GM19023 (cell line): ENCODE data around the gene RGS13.

Experiments
- ATAC-seq: cut with Tn5 transposase; IDR thresholded peaks from one replicate; pipeline ENCODE4 v1.9.1; 2021; ENCODE audit warnings: mild to moderate bottlenecking, moderate library complexity; ENCODE audit not compliant: unreplicated experiment

Gene RGS13

DNA sequence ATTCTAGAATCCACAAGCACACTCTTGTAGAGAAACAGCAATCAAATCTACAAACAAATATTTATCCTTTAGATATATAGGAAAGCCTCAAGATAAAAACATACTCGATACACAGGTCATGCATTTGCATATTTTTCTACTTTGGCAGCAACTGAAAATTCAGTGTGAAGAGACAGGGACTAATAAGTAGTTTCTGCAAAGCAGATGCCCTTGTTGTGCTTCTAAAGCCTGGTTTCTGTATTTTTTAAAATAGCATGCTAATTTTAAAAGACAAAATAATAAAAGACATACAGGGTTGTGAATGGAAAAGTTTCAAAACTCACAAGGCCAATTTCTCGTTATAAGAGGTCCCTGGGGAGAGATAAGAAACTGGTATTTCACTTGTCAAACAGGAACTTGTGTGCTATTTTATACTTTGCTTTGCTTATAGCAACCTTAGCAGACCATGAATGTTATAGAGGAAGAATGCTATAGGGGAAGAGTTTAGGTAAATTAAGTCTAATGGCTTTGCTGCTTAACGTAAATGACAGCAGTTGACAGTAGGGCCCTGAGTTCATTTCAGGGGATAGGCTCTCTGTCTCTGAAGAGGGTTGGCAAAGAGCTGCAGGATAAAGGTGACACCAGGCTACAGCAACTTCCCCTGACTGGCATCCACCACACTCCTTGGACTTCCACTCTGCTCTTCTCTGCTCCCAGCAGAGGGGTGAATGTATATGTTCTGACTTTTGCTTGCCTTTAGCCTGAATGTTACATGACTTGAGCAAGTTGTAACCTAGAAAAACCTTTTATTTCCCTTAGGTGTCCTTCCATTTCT is 9.4 kb upstream of the RGS13 start:
- peak; percentile 78 for ATAC-seq

DNA sequence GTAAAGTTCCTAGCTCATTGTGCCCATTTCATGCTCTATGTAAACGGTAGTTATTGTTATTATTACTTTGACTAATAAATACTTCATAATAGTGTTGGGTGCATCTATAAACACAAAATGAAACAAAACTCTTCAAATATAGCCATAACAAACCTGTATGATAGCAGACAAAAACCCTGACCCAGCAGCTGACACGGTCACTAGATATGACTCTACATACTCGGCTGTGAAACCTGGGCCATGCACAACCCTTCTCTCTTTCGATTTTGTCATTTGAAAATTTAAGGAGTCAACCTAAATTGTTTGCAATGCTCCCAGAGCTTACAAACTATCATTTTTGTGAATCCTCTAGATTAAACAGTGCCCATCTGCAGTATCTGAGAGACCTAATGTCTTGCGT is 8.0 kb upstream of the RGS13 start:
- ATAC-seq: no peak

DNA sequence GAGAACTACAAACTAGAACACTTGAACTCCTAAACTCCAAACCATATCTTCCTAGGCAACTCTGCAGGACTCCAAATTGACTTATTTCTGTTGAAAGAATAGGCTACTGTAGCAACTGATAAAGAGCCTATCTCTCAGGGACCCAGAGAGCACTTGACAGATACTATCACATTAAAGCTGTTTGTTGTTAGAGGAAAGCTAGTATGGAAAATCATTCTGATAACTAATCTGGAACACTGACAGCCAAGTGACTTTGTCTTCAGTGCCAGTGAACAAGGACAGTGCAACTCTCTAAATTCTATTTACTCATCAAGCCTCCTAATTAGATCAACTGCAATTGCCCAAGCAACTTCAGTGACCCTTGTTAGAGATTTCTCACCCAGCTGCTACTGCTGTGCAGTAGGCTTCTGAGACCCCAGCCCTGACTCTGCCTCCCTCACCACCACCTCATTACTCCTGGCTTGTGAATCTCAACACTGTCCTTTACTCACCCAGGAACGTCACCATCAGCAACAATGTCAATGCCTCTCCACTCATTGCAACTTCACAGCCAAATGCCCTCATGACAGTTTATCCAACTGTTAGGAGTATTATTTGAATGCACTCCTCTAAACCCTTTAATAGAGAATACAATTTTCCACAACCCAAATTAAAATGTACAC is 7.4 kb upstream of the RGS13 start:
- no peak for ATAC-seq

DNA sequence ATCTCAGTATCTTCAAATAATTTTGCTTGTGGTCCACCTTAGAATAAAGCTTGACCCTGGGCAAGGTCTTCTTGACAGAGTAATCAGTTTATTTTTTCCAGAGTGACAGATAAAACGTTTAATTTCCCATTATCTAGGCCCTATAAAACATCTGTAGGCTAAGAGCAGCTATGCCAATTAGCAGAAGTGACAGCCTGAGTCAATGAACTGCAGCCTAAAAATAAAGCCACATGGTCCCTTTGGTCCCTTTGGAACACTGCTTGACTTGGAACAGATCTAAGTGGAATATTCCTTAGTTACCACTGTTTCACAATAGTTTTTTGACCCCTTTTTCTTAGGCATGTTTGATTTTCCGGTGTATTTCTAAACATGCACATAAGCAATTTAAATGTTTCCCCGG is 6.3 kb upstream of the RGS13 start:
- no peak for ATAC-seq

DNA sequence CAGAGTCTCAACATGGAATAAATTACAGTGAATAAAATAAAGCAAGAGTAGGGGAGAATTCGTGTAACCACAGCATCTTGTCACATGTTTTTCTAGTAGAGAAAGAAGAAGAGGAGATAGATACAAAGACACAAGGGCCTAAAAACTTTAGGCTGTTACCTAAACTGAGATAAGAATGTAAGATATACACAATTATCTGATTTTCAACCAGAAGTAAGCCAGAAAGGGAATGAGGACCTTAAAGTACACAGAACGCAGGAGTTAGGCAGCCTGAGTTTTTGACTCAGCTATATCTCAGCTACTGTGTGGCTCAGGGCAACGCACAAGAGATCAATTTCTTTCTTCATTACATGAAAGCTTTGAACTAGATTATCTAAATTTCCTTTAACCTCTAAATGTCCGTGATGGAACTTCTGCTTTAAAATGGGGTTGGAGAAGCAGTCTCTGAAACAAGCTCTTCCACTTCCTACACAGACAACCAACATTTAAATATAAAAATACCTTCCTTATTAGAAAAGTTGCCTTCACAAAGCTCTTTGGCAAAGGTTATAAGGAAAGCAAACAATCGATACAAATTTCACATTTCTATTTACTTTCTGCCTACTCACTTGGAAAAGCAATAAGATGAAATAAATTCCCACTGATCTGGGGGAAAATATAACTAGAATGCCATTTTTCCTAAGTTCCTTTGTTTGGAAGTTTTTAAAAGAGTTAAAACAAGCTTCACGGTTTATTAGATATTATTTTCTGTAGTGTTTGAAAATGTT is 5.2 kb upstream of the RGS13 start:
- no peak for ATAC-seq

DNA sequence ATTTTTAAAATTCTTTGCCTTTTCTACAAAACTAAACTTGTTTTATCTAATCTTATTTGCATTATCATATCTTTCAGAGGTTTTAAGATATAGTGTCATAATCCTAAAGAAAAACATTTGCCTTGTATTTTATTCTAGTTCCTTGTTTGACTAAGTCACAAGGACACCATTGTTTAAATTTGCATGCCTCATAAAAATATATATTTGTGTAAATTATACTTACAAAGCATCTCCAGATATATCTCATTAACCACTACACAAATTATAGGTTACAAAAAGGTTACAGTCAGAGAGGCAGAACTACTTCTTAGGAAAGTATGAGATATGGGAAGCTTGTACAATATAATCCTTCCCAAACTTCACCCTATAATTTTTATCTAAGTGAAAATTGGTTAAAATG is 4.2 kb upstream of the RGS13 start:
- ATAC-seq: no peak

DNA sequence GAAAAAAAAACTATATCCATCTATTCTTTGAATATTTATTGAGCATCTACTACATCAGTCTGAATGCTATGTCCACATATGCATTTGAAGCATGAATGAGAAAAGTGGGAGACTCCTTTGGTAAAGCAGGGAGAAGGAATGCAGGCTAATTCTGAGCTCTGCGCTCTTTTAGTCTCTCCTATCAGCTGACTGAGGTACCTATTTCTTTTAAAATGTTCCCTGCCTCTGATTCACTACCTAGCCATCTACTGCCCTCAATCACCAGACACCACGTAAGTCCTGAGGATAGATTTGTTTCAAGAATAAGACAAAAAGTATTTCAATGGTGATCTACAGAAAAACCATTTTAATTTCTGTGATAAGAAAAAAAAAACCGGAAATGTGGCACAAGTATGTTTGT is 3.8 kb upstream of the RGS13 start:
- ATAC-seq: no peak

DNA sequence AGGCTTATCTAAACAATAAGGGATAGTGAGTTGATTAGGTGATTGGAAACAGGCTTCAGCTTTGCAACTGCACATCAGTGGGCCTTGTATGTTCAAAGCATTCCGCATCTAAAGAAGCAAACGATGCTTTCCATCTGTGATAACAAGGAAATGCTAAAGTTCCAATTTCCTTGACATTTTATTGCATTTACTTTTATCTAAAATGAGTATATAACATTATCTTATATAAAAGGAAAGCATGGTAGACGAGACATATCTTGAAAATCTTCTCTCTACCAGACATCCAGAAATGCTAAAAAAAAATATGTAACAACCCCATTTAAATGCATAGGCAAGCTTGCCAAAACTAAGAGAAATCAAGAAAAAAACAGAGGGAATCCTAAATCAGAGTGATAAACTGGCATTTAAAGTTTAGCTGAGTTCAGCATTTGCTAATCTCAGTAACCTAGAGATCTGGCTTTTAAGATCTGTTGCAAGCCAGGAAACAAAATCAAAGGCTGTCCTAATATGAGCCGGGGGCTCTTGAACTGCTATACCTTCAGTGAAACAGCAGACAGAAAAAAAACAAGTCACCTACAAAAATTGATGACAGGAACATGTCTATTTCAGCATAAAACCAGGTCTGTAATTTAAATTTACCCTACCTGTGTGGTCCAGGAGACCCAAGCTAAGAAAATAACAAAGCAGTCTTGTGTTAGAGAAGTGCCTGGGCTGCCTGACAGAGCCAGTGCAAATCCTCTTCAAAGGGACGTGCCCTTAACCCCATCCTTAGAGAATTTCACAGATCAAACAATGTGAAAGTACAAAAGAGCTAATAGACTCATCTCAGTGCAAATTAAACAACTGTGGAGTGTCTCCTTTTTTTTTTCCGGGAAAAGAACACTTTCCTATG is 3.1 kb upstream of the RGS13 start:
- ATAC-seq: no peak

DNA sequence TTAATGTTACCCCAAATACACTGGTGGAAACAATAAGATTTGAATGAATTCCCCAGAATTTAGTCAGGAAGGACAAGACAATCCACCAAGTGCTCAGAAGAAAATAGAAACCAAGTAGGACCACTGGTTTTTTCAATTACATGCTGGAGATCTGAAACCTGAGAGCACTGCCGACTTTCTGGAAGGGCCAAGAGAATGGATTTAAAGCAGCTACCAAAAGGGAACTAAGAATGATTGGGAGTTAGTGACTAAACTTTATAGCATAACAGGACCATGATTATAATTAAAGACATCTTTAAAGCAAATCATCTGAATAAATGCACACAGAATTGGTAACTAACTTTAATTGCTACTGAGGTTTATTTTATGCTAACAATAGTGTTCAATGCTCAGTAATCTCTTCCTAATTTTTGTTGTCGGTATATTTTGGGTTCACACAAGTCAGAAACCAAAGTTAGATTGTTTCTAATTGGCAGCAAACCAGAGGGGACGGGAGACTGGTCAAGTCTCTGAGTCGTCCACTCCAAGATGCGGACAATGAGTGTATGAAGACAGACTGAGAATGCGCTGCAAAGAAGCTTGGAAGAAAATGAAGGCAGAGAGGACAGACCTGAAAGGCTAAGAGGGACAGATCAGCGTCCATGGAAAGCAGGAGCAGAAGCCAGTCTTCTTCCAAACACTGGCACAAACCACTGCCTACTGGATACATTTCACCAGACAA is 2.3 kb upstream of the RGS13 start:
- ATAC-seq: no peak

DNA sequence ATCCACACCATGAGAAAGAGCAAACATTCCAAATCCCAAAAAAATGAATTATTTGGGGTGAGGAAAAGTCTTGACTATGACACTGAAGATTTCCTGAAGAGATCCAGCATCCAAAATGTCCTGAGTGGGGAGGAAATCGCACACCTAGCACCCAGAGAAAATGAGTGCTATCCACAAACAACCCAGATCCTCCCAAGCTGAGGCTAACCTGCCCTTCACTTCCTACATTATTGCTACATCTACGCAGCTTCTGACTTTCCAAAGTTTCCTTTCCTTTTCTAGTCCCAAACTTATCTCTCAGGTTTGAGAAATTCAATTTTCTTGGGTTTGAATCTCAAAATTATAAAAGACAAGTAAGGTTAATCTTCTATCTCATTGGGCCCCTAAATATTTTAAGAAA is 906 bp upstream of the RGS13 start:
- ATAC-seq: no peak

DNA sequence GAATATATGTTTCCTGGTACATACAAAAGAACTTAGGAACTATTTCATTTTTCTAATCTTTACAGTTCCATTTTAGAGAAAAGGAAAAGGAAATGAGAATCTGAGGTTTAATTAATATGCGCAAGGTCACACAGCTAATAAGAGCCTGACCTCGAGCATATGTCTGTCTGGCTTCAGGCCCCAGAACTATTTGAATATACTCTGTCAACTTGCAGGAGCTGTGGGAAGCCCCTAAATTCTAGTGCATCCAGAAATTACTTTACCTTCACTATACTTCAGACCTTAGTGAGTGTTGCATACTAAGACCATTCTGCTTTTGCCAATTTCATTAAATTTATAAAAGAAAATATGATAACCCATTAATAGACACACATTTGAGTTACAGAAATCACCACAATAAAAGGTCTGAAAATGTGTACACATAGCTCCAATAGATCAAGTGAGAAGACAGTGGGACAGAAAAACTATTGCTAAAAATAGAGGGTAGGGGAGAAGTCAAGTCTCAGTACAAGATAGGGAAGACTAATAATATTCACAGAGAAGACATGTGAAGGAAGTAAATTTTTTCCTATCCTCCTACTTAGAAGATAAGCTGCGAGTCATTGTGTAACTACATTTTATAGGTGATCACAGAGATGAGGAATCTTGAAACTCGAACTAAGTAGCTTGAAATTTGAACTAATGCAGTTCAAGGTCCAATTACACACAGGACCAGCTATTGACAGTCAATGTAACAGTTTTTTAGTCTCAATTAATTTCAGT is 3.8 kb downstream of the RGS13 start:
- peak; percentile 90 for ATAC-seq

DNA sequence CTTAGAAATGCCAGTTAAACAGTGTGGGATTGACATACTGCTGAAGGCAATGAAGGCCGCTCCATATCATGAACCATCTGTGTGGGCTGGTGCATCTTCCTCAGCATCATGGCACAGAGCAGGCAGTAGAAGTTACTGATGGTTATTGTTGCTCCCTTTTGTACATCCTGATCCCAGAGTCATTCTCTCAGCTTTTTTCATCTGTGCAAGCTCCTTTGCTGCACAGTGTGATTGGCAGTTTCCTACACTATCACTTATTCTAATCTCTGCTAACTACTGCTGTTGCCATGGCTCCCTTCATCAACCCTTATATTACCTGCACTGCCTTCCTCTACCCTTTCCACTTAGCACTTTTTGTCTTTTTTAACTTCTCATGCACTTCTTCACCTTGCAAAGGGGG is 16.2 kb downstream of the RGS13 start:
- ATAC-seq: no peak

DNA sequence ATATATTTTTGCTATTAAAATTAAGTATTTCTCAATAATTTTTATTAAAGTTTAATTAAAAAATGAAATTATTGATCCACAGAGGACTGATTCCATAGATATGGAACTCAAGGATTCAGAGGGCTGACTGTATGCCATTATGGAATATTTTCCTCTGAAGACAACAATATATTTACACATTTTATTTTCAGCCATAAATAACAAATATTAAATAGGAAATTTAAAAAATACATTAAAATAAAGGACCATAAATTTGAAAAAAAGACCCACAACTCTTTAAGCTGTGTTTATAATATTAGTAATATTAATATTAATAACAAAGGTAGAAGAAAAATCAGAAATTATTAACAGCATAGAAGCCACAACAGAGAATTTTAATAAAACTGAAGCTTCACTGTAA is 18.2 kb downstream of the RGS13 start:
- ATAC-seq: no peak

DNA sequence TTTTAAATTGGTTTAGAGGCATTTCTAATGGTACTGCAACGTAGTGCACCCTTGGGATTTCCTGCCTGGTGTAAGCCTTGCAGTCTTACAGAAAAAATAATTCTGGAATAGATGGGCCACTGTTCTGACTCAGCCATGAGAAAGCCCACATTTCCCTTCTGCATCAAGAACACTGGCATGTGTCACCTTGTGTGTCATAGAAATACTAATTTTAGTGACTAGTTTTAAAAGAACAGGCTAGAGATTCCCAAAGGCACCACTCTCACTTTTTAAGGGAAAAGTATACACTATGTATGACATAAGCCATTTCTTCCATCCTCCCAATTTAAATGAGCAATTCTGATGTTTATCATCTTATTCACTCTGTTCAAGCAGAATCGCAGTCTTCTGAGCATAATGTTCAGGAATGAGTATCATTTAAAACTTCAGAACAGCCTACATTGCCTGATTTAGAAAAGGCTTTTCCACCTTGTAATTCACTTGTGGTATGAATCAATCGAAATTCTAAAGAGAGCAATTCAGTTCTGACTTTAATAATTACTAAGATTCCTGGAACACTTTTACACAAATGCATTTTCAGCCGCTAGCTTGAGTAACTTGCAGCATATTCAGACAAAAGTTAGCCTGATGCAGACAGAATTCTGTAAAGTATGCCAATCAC is 18.8 kb downstream of the RGS13 start:
- no peak for ATAC-seq

DNA sequence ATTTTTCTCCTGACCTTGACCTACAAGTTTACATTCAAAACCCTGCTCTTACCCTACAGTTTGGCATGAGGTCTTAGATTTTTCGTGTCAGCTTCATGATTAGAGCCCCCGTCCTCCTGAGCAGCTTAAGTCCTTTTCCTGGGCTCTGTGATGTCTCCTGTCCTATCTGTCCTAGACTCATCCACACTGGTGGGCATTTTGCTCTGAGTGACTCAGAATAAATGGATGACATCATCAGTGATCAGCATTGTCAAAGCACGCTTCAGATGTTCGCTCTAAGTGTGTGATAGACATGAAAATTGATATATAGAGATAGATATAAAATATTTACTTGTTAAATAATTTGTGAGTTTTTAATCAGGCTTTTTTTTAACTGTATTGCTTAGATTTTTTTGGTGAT is 21.8 kb downstream of the RGS13 start:
- no peak for ATAC-seq

DNA sequence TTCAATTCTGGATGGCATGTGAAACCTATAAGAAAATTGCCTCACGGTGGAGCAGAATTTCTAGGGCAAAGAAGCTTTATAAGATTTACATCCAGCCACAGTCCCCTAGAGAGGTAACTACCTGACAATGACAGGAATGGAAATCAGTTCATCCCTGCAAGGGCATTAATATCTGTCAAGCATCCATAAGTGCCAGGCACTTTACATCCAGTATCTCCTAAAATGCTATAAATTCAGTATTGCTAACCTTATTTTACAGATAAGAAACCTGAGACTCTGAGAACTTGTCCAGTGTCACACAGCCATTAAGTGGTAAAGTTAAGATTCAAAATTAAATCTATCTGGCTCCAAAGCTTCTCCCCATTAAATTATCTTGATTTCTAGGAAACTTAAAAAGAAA is 22.3 kb downstream of the RGS13 start:
- ATAC-seq: no peak

DNA sequence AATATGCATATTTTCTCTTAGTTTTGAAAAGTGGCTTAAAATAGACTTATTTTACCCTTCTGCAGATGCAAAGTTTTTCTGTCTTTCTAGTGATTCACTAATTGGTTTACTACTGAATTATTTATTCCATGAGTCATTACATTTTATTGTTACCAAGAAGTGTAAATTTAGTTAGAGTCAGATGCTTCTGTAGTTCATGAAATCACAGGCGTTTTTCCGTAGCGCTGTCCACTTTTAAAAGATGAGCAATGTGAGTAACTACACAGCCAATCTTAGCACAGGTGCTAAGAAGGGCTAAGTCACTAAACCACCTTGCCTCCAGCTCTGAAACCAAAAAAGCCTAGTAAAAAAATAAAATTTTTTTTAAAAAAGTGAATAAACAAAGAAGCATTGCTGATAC is 24.7 kb downstream of the RGS13 start:
- ATAC-seq: no peak

DNA sequence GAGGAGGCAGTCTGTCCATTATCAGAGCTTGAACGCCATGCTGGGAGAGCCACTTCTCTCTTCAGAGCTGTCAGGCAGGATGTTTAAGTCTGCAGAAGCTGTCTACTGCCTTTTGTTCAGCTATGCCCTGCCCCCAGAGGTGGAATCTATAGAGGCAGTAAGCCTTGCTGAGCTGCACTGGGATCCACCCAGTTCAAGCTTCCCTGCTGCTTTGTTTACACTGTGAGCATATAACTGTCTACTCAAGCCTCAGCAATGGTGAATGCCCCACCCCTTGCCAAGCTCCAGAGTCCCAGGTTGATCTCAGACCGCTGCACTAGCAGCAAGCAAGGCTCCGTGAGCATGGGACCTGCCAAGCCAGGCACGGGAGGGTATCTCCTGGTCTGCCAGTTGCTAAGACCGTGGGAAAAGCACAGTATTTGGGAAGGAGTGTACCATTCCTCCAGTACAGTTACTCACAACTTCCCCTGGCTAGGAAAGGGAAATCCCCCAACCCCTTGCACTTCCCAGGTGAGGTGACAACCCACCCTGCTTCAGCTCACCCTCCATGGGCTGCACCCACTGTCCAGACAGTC is 32.5 kb downstream of the RGS13 start:
- no peak for ATAC-seq

DNA sequence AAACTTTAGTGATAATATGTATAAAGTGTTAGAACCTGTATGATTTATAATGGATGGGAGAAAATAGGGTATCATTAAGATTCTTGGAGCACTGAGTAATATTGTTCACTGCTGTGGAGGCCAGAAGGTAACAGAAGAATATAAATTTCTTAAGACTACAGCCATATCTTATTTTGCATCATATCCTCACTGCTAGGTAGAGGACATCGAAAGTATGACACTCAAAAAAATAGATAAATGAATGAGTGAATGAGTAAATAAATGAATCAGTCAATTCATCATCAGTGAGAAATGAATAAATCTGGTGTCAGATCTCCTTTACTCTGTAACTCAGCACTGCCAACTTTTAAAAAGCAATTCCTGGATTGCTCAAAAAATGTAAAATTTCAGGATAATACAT is 33.2 kb downstream of the RGS13 start:
- no peak for ATAC-seq
